ENCODE data around the gene IL1F10.

DNA sequence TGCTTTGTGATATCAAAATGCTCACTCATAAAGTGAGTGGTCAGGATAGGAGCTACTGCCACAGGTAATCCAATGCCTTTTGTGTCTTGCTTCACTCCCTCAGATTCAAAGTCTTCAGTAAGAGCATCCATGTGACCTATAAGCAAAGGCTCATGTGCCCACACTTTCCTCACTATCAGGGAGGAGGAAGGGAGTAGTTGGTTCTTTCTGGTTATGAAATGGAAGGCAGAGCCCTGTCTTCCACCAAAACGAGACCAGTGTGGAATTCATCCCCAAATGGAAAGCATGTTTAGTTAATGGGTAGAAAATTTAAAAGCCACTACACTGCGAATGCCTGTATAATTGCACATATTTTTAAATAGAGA lies 25.8 kb downstream of the IL1F10 start:
- TF ChIP-seq, protein P1, sequence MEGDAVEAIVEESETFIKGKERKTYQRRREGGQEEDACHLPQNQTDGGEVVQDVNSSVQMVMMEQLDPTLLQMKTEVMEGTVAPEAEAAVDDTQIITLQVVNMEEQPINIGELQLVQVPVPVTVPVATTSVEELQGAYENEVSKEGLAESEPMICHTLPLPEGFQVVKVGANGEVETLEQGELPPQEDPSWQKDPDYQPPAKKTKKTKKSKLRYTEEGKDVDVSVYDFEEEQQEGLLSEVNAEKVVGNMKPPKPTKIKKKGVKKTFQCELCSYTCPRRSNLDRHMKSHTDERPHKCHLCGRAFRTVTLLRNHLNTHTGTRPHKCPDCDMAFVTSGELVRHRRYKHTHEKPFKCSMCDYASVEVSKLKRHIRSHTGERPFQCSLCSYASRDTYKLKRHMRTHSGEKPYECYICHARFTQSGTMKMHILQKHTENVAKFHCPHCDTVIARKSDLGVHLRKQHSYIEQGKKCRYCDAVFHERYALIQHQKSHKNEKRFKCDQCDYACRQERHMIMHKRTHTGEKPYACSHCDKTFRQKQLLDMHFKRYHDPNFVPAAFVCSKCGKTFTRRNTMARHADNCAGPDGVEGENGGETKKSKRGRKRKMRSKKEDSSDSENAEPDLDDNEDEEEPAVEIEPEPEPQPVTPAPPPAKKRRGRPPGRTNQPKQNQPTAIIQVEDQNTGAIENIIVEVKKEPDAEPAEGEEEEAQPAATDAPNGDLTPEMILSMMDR (IDR thresholded peaks at IDR 0.05; ENCODE audit: low read depth, low read length), result no peak
- TF ChIP-seq EZH2phosphoT487 (IDR thresholded peaks at IDR 0.05; ENCODE audit: low read depth), result no peak

Data from OCI-LY3 (cell line).